CD4-positive, CD25-positive, alpha-beta regulatory T cell (primary cell): ENCODE data around the gene CRY2. TPM values are rescaled to one million over a fixed set of nuclear protein-coding genes. Genes with fewer than 3 reads are reported as not detected.

Experiments used
- ATAC-seq, 2 donors: fragments of 150-1000 bp; cut with Tn5 transposase; one replicate each; pipeline ENCODE4 v1.10.0; 2021; ENCODE audit warnings: low read depth in 2 of 2, moderate number of reproducible peaks in 2 of 2, moderate library complexity in 1 of 2
- DNase-seq, 3 donors: peaks; one replicate each; pipeline versions ENCODE4 v3.0.0 to v3.0.0-alpha.2; 2012 to 2022; ENCODE audit warnings: mixed read lengths in 1 of 3
- H3K27ac ChIP-seq: one replicate; pipeline ENCODE4 v1.7.0; 2013; ENCODE audit warnings: mild to moderate bottlenecking, low read length; ENCODE audit not compliant: insufficient read depth, poor library complexity, severe bottlenecking
- H3K27me3 ChIP-seq: one replicate; pipeline ENCODE4 v1.7.0; 2013; ENCODE audit warnings: low read length; ENCODE audit not compliant: control insufficient read depth, insufficient read depth
- H3K36me3 ChIP-seq: one replicate; pipeline ENCODE4 v1.7.0; 2013; ENCODE audit warnings: mild to moderate bottlenecking, low read length, moderate library complexity; ENCODE audit not compliant: control insufficient read depth, insufficient read depth
- H3K4me1 ChIP-seq: 2 replicates; pipeline ENCODE4 v1.7.0; 2013; ENCODE audit warnings: mild to moderate bottlenecking, low read length; ENCODE audit not compliant: insufficient read depth, control insufficient read depth, poor library complexity, severe bottlenecking
- H3K4me3 ChIP-seq: one replicate; pipeline ENCODE4 v1.7.0; 2013; ENCODE audit warnings: low read depth, mild to moderate bottlenecking, low read length, moderate library complexity
- H3K9me3 ChIP-seq, 2 experiments: 1 replicate in 1 of 2; 2 replicates in 1 of 2; pipeline ENCODE4 v1.7.0; 2013; ENCODE audit warnings: low read length in 2 of 2, mild to moderate bottlenecking in 1 of 2, moderate library complexity in 1 of 2; ENCODE audit not compliant: control insufficient read depth in 2 of 2
- H3K27ac Mint-ChIP-seq, 3 donors: one replicate each; pipeline ENCODE4 v1.8.0; 2020 to 2022; ENCODE audit warnings: mild to moderate bottlenecking in 3 of 3, mixed read lengths in 3 of 3, moderate library complexity in 2 of 3
- H3K27me3 Mint-ChIP-seq: one replicate; pipeline ENCODE4 v1.8.0; 2022; ENCODE audit warnings: mild to moderate bottlenecking, mixed read lengths
- H3K36me3 Mint-ChIP-seq: one replicate; pipeline ENCODE4 v1.8.0; 2020; ENCODE audit warnings: mixed read lengths
- H3K4me1 Mint-ChIP-seq, 4 donors: one replicate each; pipeline ENCODE4 v1.8.0; 2020 to 2022; ENCODE audit warnings: mixed read lengths in 4 of 4, mild to moderate bottlenecking in 1 of 4
- H3K4me3 Mint-ChIP-seq, 4 donors: one replicate each; pipeline ENCODE4 v1.8.0; 2020 to 2022; ENCODE audit warnings: mild to moderate bottlenecking in 4 of 4, mixed read lengths in 4 of 4, moderate library complexity in 3 of 4
- H3K9me3 Mint-ChIP-seq, 7 donors: one replicate each; pipeline ENCODE4 v1.8.0; 2020 to 2022; ENCODE audit warnings: mixed read lengths in 7 of 7, mild to moderate bottlenecking in 3 of 7, moderate library complexity in 2 of 7
- polyA plus RNA-seq, 4 donors: library from polyadenylated mRNA; unstranded; fragments of 300-500 nt; fragmentation: Illumina TruSeq; gene quantifications; one replicate each; pipeline ENCODE4 v1.2.3, GENCODE V29; 2021
- total RNA-seq: library from RNA; stranded (reverse); gene quantifications from one replicate; pipeline ENCODE4 v1.2.3, GENCODE V29; 2022

CRY2 gene
- total and polyA plus RNA-seq, 5 donors from 2014 or later = 23.4 to 183 (median 27.8) TPM

- Mint-ChIP-seq H3K4me3 (peak overlapping the region; percentile 93 to 97 (median 94)), H3K9me3 (peaks cover 0 to 2% (median 0%) of the 10 kb centered on the region in 7 donors), H3K4me1 (peaks cover 0 to 60% (median 28%) of the 10 kb centered on the region in 4 donors), H3K27ac (peak overlapping the region in 1 of 3 donors; percentile 88), H3K36me3 (peaks cover 3% of the 10 kb centered on the region), H3K27me3 (peaks cover 37% of the 10 kb centered on the region)
- ATAC-seq (no peak), DNase-seq (peak in 1 of 3 donors; percentile 20)
- Histone ChIP-seq H3K27me3 (no peaks in the 10 kb centered on the region), H3K9me3 (no peaks in the 10 kb centered on the region), H3K36me3 (no peaks in the 10 kb centered on the region), H3K27ac (peak overlapping the region; percentile 14), H3K4me1 (peaks cover 49% of the 10 kb centered on the region), H3K4me3 (no peak overlapping the region)
These were observed 74.5 kb downstream of the CRY2 start for GRCh38 chr11:45921561-45922424.

DNA sequence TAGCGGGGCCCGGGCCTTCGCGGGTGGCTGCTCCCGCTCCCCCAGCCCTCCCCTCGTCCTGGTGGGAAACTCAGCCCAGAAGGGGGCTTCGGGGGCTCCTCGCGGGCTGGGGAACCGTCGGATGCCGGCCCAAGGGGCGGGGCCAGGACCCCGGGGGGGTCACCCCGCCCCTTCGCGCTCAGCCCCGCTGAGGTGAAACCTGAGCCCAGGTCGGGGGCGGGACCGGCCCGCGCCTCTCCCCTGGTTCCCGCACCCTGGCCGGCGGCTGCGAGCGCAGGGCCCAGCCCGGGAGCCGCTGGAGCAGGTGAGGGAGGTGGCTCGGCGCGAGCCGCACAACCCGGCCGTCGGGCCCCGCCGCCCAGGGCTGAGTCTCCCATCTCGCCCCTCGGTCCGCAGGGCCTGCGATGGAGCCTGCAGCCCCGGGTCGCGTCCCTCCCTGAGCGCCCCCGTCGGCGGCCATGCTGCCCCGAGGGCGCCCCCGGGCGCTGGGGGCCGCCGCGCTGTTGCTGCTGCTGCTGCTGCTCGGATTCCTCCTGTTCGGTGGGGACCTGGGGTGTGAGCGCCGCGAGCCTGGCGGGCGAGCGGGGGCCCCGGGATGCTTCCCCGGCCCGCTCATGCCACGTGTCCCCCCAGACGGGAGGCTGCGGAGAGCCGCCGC is 75.3 kb downstream of the CRY2 start, which contains the start of gene LARGE2:
Gene LARGE2, plus strand, starts transcription at position 232 of the 658 bp plus-strand sequence. Its CDS starts 227 bp downstream, at position 459.
- no peak for ATAC-seq
- H3K27ac Mint-ChIP-seq = peak within 1 kb of the TSS in 2 of 3 donors; percentile 63 to 88
- peak in 1 of 3 donors; percentile 37 for DNase-seq

DNA sequence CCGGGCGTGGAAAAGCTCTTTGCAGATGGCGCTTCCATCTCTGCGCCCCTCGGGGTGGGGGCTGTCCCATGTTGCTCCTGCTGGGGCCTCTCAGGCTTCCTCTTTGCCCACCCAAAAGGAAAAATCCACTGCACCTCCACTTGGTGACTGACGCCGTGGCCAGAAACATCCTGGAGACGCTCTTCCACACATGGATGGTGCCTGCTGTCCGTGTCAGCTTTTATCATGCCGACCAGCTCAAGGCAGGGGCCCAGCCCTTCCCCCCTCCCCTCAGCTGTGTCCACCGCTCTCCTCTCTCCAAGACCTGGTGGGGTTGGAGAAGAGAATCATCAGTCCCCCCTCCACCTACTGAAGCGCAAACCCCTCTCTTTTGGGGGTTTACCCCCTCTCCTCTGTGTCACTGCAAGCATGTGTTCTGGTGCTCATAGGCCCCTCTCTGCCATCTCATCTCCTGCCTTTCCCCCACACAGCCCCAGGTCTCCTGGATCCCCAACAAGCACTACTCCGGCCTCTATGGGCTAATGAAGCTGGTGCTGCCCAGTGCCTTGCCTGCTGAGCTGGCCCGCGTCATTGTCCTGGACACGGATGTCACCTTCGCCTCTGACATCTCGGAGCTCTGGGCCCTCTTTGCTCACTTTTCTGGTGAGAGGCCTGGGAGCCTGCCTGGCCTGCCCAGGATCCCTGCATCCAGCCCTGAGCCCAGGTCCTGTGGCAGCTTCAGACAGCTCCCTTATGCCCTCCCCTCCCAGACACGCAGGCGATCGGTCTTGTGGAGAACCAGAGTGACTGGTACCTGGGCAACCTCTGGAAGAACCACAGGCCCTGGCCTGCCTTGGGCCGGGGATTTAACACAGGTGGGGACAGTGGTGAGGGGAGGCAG is 77.0 kb downstream of the CRY2 start:
- H3K36me3 Mint-ChIP-seq = peaks cover 3% of the 10 kb centered on the region
- H3K27me3 Mint-ChIP-seq = peaks cover 33% of the 10 kb centered on the region
- peaks cover 0 to 2% (median 0%) of the 10 kb centered on the region in 7 donors for H3K9me3 Mint-ChIP-seq
- peaks cover 0 to 55% (median 19%) of the 10 kb centered on the region in 4 donors for H3K4me1 Mint-ChIP-seq
- peak overlapping the region; percentile 52 to 94 (median 81) for H3K4me3 Mint-ChIP-seq
- H3K27ac Mint-ChIP-seq = peak overlapping the region; percentile 57 to 79 (median 70)
- no peak overlapping the region for H3K27ac ChIP-seq
- no peak for ATAC-seq
- H3K36me3 ChIP-seq = no peaks in the 10 kb centered on the region
- no peak for DNase-seq
- no peaks in the 10 kb centered on the region for H3K9me3 ChIP-seq
- no peak overlapping the region for H3K4me3 ChIP-seq
- no peaks in the 10 kb centered on the region for H3K27me3 ChIP-seq
- peaks cover 39% of the 10 kb centered on the region for H3K4me1 ChIP-seq

More for the DNA sequence above, 75.3 kb downstream of the CRY2 start, which contains the start of gene LARGE2:
- Histone ChIP-seq H3K4me1 (peaks cover 45% of the 10 kb centered on the region), H3K36me3 (no peaks in the 10 kb centered on the region), H3K27me3 (no peaks in the 10 kb centered on the region), H3K9me3 (no peaks in the 10 kb centered on the region), H3K27ac (peak within 1 kb of the TSS; percentile 14), H3K4me3 (no peak within 1 kb of the TSS)
- H3K9me3 Mint-ChIP-seq = peaks cover 0 to 2% (median 0%) of the 10 kb centered on the region in 7 donors
- H3K36me3 Mint-ChIP-seq = peaks cover 3% of the 10 kb centered on the region
- H3K27me3 Mint-ChIP-seq = peaks cover 37% of the 10 kb centered on the region
- H3K4me3 Mint-ChIP-seq = peak within 1 kb of the TSS; percentile 93 to 97 (median 94)
- peaks cover 0 to 60% (median 25%) of the 10 kb centered on the region in 4 donors for H3K4me1 Mint-ChIP-seq

- Histone ChIP-seq H3K27ac (no peak overlapping the region), H3K4me3 (no peak overlapping the region), H3K27me3 (no peaks in the 10 kb centered on the region), H3K36me3 (no peaks in the 10 kb centered on the region), H3K9me3 (no peaks in the 10 kb centered on the region), H3K4me1 (peaks cover 39% of the 10 kb centered on the region)
- ATAC-seq (no peak), DNase-seq (no peak)
- peaks cover 3 to 55% (median 19%) of the 10 kb centered on the region in 4 donors for H3K4me1 Mint-ChIP-seq
- peak overlapping the region in 2 of 4 donors; percentile 52 to 94 for H3K4me3 Mint-ChIP-seq
- peaks cover 31% of the 10 kb centered on the region for H3K27me3 Mint-ChIP-seq
- peaks cover 5% of the 10 kb centered on the region for H3K36me3 Mint-ChIP-seq
- peak overlapping the region in 1 of 3 donors; percentile 36 for H3K27ac Mint-ChIP-seq
- peaks cover 0 to 2% (median 0%) of the 10 kb centered on the region in 7 donors for H3K9me3 Mint-ChIP-seq
These were observed 77.7 kb downstream of the CRY2 start for GRCh38 chr11:45924927-45925326.

- DNase-seq (no peak), ATAC-seq (no peak)
- Histone ChIP-seq H3K36me3 (no peaks in the 10 kb centered on the region), H3K27me3 (no peaks in the 10 kb centered on the region), H3K9me3 (no peaks in the 10 kb centered on the region), H3K27ac (no peak overlapping the region), H3K4me1 (peaks cover 41% of the 10 kb centered on the region), H3K4me3 (no peak overlapping the region)
- H3K27ac Mint-ChIP-seq = no peak overlapping the region
- H3K27me3 Mint-ChIP-seq = peaks cover 25% of the 10 kb centered on the region
- peaks cover 8% of the 10 kb centered on the region for H3K36me3 Mint-ChIP-seq
- H3K4me3 Mint-ChIP-seq = peak overlapping the region in 2 of 4 donors; percentile 52 to 54
- peaks cover 0 to 2% (median 0%) of the 10 kb centered on the region in 7 donors for H3K9me3 Mint-ChIP-seq
- H3K4me1 Mint-ChIP-seq = peaks cover 6 to 56% (median 23%) of the 10 kb centered on the region in 4 donors
These were observed 78.3 kb downstream of the CRY2 start for GRCh38 chr11:45925550-45925949.

- ATAC-seq (no peak), DNase-seq (no peak)
- no peaks in the 10 kb centered on the region for H3K36me3 ChIP-seq
- peaks cover 20% of the 10 kb centered on the region for H3K27me3 Mint-ChIP-seq
- no peak overlapping the region for H3K27ac Mint-ChIP-seq
- no peak overlapping the region for H3K4me3 ChIP-seq
- peaks cover 8% of the 10 kb centered on the region for H3K36me3 Mint-ChIP-seq
- H3K9me3 Mint-ChIP-seq = peaks cover 0 to 2% (median 0%) of the 10 kb centered on the region in 7 donors
- peak overlapping the region in 2 of 4 donors; percentile 51 to 52 for H3K4me3 Mint-ChIP-seq
- H3K4me1 Mint-ChIP-seq = peaks cover 6 to 55% (median 23%) of the 10 kb centered on the region in 4 donors
- no peak overlapping the region for H3K27ac ChIP-seq
- no peaks in the 10 kb centered on the region for H3K9me3 ChIP-seq
- H3K27me3 ChIP-seq = no peaks in the 10 kb centered on the region
- H3K4me1 ChIP-seq = peaks cover 46% of the 10 kb centered on the region
These were observed 78.7 kb downstream of the CRY2 start for GRCh38 chr11:45926001-45926401.
